K562 (cell line): Measurements from ENCODE around the gene KIAA0319L. TPM values are rescaled to one million over a fixed set of nuclear protein-coding genes. Genes with fewer than 3 reads are reported as not detected.

ENCODE experiments used
- ATF1 ChIP-seq, 2 experiments: fragments of 450-650 bp in 1 of 2; IDR thresholded peaks; 2 replicates each; pipeline ENCODE4 v1.6.1; 2016; ENCODE audit warnings: missing compliant biosample characterization in 1 of 2, missing genetic modification characterization in 1 of 2
- ATF7 ChIP-seq: fragments of 450-650 bp; IDR thresholded peaks from 2 replicates; pipeline ENCODE4 v1.7.1; 2014; ENCODE audit warnings: mild to moderate bottlenecking, moderate library complexity
- CHD7 ChIP-seq: fragments of 200-600 bp; sonication (generic); IDR thresholded peaks from one replicate; pipeline ENCODE4 v1.6.1; 2012; ENCODE audit warnings: mild to moderate bottlenecking, low read depth, low read length, inconsistent platforms
- KHSRP ChIP-seq: fragments of 450-650 bp; IDR thresholded peaks from 2 replicates; pipeline ENCODE4 v1.6.1; 2017
- MYC ChIP-seq, 2 experiments: fragments of 250-450 bp in 1 of 2; sonication (Bioruptor Pico) in 1 of 2; IDR thresholded peaks; 2 replicates each; pipeline versions ENCODE4 v1.5.1 to v1.6.1; 2012 to 2021; ENCODE audit warnings: low read depth in 2 of 2, borderline replicate concordance in 1 of 2, improper control_type of control experiment in 1 of 2, low read length in 1 of 2, mild to moderate bottlenecking in 1 of 2, moderate library complexity in 1 of 2
- PHF21A ChIP-seq: fragments of 450-650 bp; IDR thresholded peaks from 2 replicates; pipeline ENCODE4 v1.6.1; 2017; ENCODE audit warnings: low read depth, borderline replicate concordance
- POLR3G ChIP-seq: IDR thresholded peaks from 2 replicates; pipeline ENCODE4 v1.6.1; 2011; ENCODE audit not compliant: insufficient read length, insufficient replicate concordance; ENCODE audit errors: extremely low read depth
- polyA plus RNA-seq, 8 experiments: library from polyadenylated mRNA; depleted of rRNA in 4 of 8; stranded (reverse) in 5 of 8; unstranded in 3 of 8; fragments of >200 nt; fragmentation: Nextera tagmentation in 2 of 8; fragmentation: Illumina TruSeq in 1 of 8; extraction: Ambion mirVana in 2 of 8; extraction: Trizol in 1 of 8; gene quantifications; 2 replicates each; pipeline versions ENCODE4 v1.2.1 to v1.2.3, GENCODE V29; 2011 to 2014; ENCODE audit warnings: inconsistent platforms in 1 of 8, missing spikeins in 1 of 8
- total RNA-seq, 7 experiments: library from RNA; depleted of rRNA in 6 of 7; stranded (reverse); fragments of >200 nt in 6 of 7; fragmentation: Illumina TruSeq in 2 of 7; extraction: Trizol in 2 of 7; gene quantifications; 2 replicates each; pipeline versions ENCODE4 v1.2.1 to v1.2.3, GENCODE V29; 2011 to 2021; ENCODE audit warnings: low replicate concordance in 1 of 7
- TF ChIP-seq, protein P1 (sequence below): fragments of 250-450 bp; sonication (Bioruptor Pico); IDR thresholded peaks from 2 replicates; pipeline ENCODE4 v1.4.0; 2020; ENCODE audit warnings: mild to moderate bottlenecking, moderate library complexity
- TF ChIP-seq, protein P2 (sequence below): fragments of 250-450 bp; sonication (Bioruptor Pico); IDR thresholded peaks from 2 replicates; pipeline ENCODE4 v1.8.0; 2022; ENCODE audit warnings: moderate library complexity, mild to moderate bottlenecking, inconsistent platforms

KIAA0319L gene
- total and polyA plus RNA-seq, 9 of the 15 experiments (the other 6 are each of a cell fraction or from before 2014, with no cell fraction given), result 2.4 to 51.7 (median 27.4) TPM

GRCh38 chr1:35499652-35500176, 57.5 kb downstream of the KIAA0319L start (continued):
- TF ChIP-seq ATF7, result peak; percentile 93
- peak; percentile 58 for TF ChIP-seq KHSRP
- no peak for TF ChIP-seq ATF1 (CRISPR knock-in tag; IDR thresholded peaks at IDR 0.05)
- TF ChIP-seq ATF1 (tag; IDR thresholded peaks at IDR 0.05), result peak; percentile 86
- TF ChIP-seq, protein P1, sequence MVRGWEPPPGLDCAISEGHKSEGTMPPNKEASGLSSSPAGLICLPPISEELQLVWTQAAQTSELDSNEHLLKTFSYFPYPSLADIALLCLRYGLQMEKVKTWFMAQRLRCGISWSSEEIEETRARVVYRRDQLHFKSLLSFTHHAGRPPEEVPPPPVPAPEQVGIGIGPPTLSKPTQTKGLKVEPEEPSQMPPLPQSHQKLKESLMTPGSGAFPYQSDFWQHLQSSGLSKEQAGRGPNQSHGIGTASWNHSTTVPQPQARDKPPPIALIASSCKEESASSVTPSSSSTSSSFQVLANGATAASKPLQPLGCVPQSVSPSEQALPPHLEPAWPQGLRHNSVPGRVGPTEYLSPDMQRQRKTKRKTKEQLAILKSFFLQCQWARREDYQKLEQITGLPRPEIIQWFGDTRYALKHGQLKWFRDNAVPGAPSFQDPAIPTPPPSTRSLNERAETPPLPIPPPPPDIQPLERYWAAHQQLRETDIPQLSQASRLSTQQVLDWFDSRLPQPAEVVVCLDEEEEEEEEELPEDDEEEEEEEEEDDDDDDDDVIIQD (CRISPR knock-in tag), result no peak
- peak; percentile 76 for TF ChIP-seq MYC (IDR thresholded peaks at IDR 0.05; ENCODE audit: low read depth, low read length)
- TF ChIP-seq MYC (CRISPR knock-in tag; IDR thresholded peaks at IDR 0.05; ENCODE audit: borderline replicate concordance, low read depth), result no peak
- TF ChIP-seq PHF21A, result peak; percentile 48; the same call in 1 of the 2 replicates
- TF ChIP-seq, protein P2, sequence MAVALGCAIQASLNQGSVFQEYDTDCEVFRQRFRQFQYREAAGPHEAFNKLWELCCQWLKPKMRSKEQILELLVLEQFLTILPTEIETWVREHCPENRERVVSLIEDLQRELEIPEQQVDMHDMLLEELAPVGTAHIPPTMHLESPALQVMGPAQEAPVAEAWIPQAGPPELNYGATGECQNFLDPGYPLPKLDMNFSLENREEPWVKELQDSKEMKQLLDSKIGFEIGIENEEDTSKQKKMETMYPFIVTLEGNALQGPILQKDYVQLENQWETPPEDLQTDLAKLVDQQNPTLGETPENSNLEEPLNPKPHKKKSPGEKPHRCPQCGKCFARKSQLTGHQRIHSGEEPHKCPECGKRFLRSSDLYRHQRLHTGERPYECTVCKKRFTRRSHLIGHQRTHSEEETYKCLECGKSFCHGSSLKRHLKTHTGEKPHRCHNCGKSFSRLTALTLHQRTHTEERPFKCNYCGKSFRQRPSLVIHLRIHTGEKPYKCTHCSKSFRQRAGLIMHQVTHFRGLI (CRISPR knock-in tag), result no peak
- no peak for TF ChIP-seq CHD7
- TF ChIP-seq POLR3G, result no peak
